Activated naive CD8-positive, alpha-beta T cell treated with anti-CD3 and anti-CD28 coated beads, Interleukin-2, amount 50 U/mL, for 24 hours (primary cell): ENCODE results near the gene ITPRID2.
A peak's percentile ranks its signal among the peaks of the same experiment; 100 is the strongest.
"Not testable (repeated sequence)": the region's sequence is repeated elsewhere in the genome, so short reads cannot be mapped to it uniquely, and the experiment has no call there.

ENCODE experiments used
- ATAC-seq: fragments of 150-1000 bp; cut with Tn5 transposase; one replicate; pipeline ENCODE4 v1.10.0; 2021
- DNase-seq: peaks from one replicate; pipeline ENCODE4 v3.0.0; 2021
- H3K27ac Mint-ChIP-seq: one replicate; pipeline ENCODE4 v1.8.0; 2021; ENCODE audit warnings: mild to moderate bottlenecking, mixed read lengths
- H3K27me3 Mint-ChIP-seq: one replicate; pipeline ENCODE4 v1.8.0; 2021; ENCODE audit warnings: mixed read lengths
- H3K36me3 Mint-ChIP-seq: one replicate; pipeline ENCODE4 v1.8.0; 2021; ENCODE audit warnings: low read depth, mixed read lengths
- H3K4me1 Mint-ChIP-seq: one replicate; pipeline ENCODE4 v1.8.0; 2021; ENCODE audit warnings: mixed read lengths
- H3K4me3 Mint-ChIP-seq: one replicate; pipeline ENCODE4 v1.8.0; 2021; ENCODE audit warnings: mild to moderate bottlenecking, moderate library complexity, mixed read lengths
- H3K9me3 Mint-ChIP-seq: one replicate; pipeline ENCODE4 v1.8.0; 2021; ENCODE audit warnings: mixed read lengths

Gene ITPRID2

GRCh38 chr2:181952404-181953226, 61.1 kb downstream of the ITPRID2 start:
- H3K36me3 Mint-ChIP-seq: no peaks in the 10 kb centered on the region
- H3K4me3 Mint-ChIP-seq: no peak overlapping the region
- peaks cover 14% of the 10 kb centered on the region for H3K27me3 Mint-ChIP-seq
- ATAC-seq: no peak
- no peak overlapping the region for H3K27ac Mint-ChIP-seq
- no peak for DNase-seq
- H3K9me3 Mint-ChIP-seq: no peaks in the 10 kb centered on the region
- H3K4me1 Mint-ChIP-seq: peaks cover 15% of the 10 kb centered on the region

- ATAC-seq: peak; percentile 57
- H3K27ac Mint-ChIP-seq: no peak overlapping the region
- H3K27me3 Mint-ChIP-seq: peaks cover 6% of the 10 kb centered on the region
- H3K4me3 Mint-ChIP-seq: peak overlapping the region; percentile 7
- no peaks in the 10 kb centered on the region for H3K36me3 Mint-ChIP-seq
- peaks cover 15% of the 10 kb centered on the region for H3K4me1 Mint-ChIP-seq
- H3K9me3 Mint-ChIP-seq: no peaks in the 10 kb centered on the region
- DNase-seq: peak; percentile 69
Measured at GRCh38 chr2:181953881-181954537, 62.5 kb downstream of the ITPRID2 start.

- no peaks in the 10 kb centered on the region for H3K9me3 Mint-ChIP-seq
- DNase-seq: no peak
- H3K36me3 Mint-ChIP-seq: no peaks in the 10 kb centered on the region
- no peak for ATAC-seq
- peaks cover 15% of the 10 kb centered on the region for H3K4me1 Mint-ChIP-seq
- peak overlapping the region; percentile 7 for H3K4me3 Mint-ChIP-seq
- no peak overlapping the region for H3K27ac Mint-ChIP-seq
- H3K27me3 Mint-ChIP-seq: peaks cover 3% of the 10 kb centered on the region
Measured at GRCh38 chr2:181954538-181954883, 63.0 kb downstream of the ITPRID2 start.

GRCh38 chr2:181955010-181955409, 63.5 kb downstream of the ITPRID2 start:
- no peak for ATAC-seq
- no peak overlapping the region for H3K27ac Mint-ChIP-seq
- no peaks in the 10 kb centered on the region for H3K9me3 Mint-ChIP-seq
- H3K27me3 Mint-ChIP-seq: peaks cover 3% of the 10 kb centered on the region
- H3K4me1 Mint-ChIP-seq: peaks cover 15% of the 10 kb centered on the region
- DNase-seq: no peak
- no peak overlapping the region for H3K4me3 Mint-ChIP-seq
- no peaks in the 10 kb centered on the region for H3K36me3 Mint-ChIP-seq

GRCh38 chr2:181955866-181956265, 64.3 kb downstream of the ITPRID2 start:
- not testable (repeated sequence) for H3K27me3 Mint-ChIP-seq, H3K36me3 Mint-ChIP-seq, H3K4me3 Mint-ChIP-seq, ATAC-seq, H3K27ac Mint-ChIP-seq, H3K9me3 Mint-ChIP-seq, DNase-seq
- H3K4me1 Mint-ChIP-seq: peaks cover 15% of the 10 kb centered on the region

GRCh38 chr2:181957668-181958067, 66.1 kb downstream of the ITPRID2 start:
- Mint-ChIP-seq H3K27me3 (peaks cover 8% of the 10 kb centered on the region), H3K4me3 (no peak overlapping the region), H3K36me3 (no peaks in the 10 kb centered on the region), H3K9me3 (no peaks in the 10 kb centered on the region), H3K27ac (no peak overlapping the region), H3K4me1 (peaks cover 15% of the 10 kb centered on the region)
- ATAC-seq (no peak), DNase-seq (no peak)

GRCh38 chr2:181958726-181959125, 67.2 kb downstream of the ITPRID2 start:
- no peak overlapping the region for H3K27ac Mint-ChIP-seq
- H3K27me3 Mint-ChIP-seq: peaks cover 5% of the 10 kb centered on the region
- no peaks in the 10 kb centered on the region for H3K36me3 Mint-ChIP-seq
- ATAC-seq (no peak), DNase-seq (no peak)
- no peak overlapping the region for H3K4me3 Mint-ChIP-seq
- H3K4me1 Mint-ChIP-seq: peaks cover 11% of the 10 kb centered on the region
- no peaks in the 10 kb centered on the region for H3K9me3 Mint-ChIP-seq

GRCh38 chr2:181959508-181959907, 68.0 kb downstream of the ITPRID2 start:
- Mint-ChIP-seq H3K4me3 (no peak overlapping the region), H3K36me3 (no peaks in the 10 kb centered on the region), H3K27ac (no peak overlapping the region), H3K27me3 (peaks cover 5% of the 10 kb centered on the region), H3K9me3 (no peaks in the 10 kb centered on the region), H3K4me1 (peaks cover 7% of the 10 kb centered on the region)
- DNase-seq (no peak), ATAC-seq (no peak)

- H3K4me1 Mint-ChIP-seq, H3K27ac Mint-ChIP-seq, H3K4me3 Mint-ChIP-seq, H3K9me3 Mint-ChIP-seq, ATAC-seq, DNase-seq, H3K36me3 Mint-ChIP-seq, H3K27me3 Mint-ChIP-seq: not testable (repeated sequence)
Measured at GRCh38 chr2:181961167-181961566, 69.6 kb downstream of the ITPRID2 start.

GRCh38 chr2:181962142-181962541, 70.6 kb downstream of the ITPRID2 start:
- Mint-ChIP-seq H3K36me3 (no peaks in the 10 kb centered on the region), H3K9me3 (no peaks in the 10 kb centered on the region), H3K4me1 (no peaks in the 10 kb centered on the region), H3K27me3 (peaks cover 9% of the 10 kb centered on the region), H3K4me3 (no peak overlapping the region), H3K27ac (no peak overlapping the region)
- ATAC-seq (no peak), DNase-seq (no peak)

GRCh38 chr2:181970160-181970794, 78.7 kb downstream of the ITPRID2 start:
- Mint-ChIP-seq H3K27me3 (peaks cover 16% of the 10 kb centered on the region), H3K4me1 (no peaks in the 10 kb centered on the region), H3K4me3 (no peak overlapping the region), H3K9me3 (peaks cover 11% of the 10 kb centered on the region), H3K27ac (no peak overlapping the region), H3K36me3 (no peaks in the 10 kb centered on the region)
- ATAC-seq (peak; percentile 20), DNase-seq (no peak)

- Mint-ChIP-seq H3K4me3 (no peak overlapping the region), H3K27ac (no peak overlapping the region), H3K4me1 (no peaks in the 10 kb centered on the region), H3K36me3 (no peaks in the 10 kb centered on the region), H3K27me3 (peaks cover 16% of the 10 kb centered on the region), H3K9me3 (peaks cover 11% of the 10 kb centered on the region)
- no peak for DNase-seq
- ATAC-seq: peak; percentile 33
Measured at GRCh38 chr2:181971032-181971431, 79.5 kb downstream of the ITPRID2 start.

- ATAC-seq: no peak
- DNase-seq: no peak
- no peak overlapping the region for H3K27ac Mint-ChIP-seq
Measured at GRCh38 chr2:181972431-181973170, 81.1 kb downstream of the ITPRID2 start.

GRCh38 chr2:181973171-181973783, 81.7 kb downstream of the ITPRID2 start:
- ATAC-seq: no peak
- Mint-ChIP-seq H3K4me3 (no peak overlapping the region), H3K4me1 (peaks cover 11% of the 10 kb centered on the region), H3K27me3 (peaks cover 8% of the 10 kb centered on the region), H3K36me3 (no peaks in the 10 kb centered on the region), H3K27ac (no peak overlapping the region), H3K9me3 (peaks cover 11% of the 10 kb centered on the region)
- DNase-seq: no peak

More at GRCh38 chr2:181972431-181973170, 81.1 kb downstream of the ITPRID2 start:
- Mint-ChIP-seq H3K4me3 (no peak overlapping the region), H3K27me3 (peaks cover 10% of the 10 kb centered on the region), H3K4me1 (peaks cover 5% of the 10 kb centered on the region), H3K36me3 (no peaks in the 10 kb centered on the region), H3K9me3 (peaks cover 11% of the 10 kb centered on the region)
